Activated naive CD4-positive, alpha-beta T cell treated with anti-CD3 and anti-CD28 coated beads, Interleukin-2, amount 50 U/mL, for 24 hours (primary cell): ENCODE measurements around the gene ETFA.

ENCODE experiments used
- H3K27ac Mint-ChIP-seq: one replicate; pipeline ENCODE4 v1.8.0; 2021; ENCODE audit warnings: mild to moderate bottlenecking, mixed read lengths
- H3K27me3 Mint-ChIP-seq: one replicate; pipeline ENCODE4 v1.8.0; 2021; ENCODE audit warnings: mixed read lengths
- H3K36me3 Mint-ChIP-seq: one replicate; pipeline ENCODE4 v1.8.0; 2021; ENCODE audit warnings: mixed read lengths
- H3K4me1 Mint-ChIP-seq: one replicate; pipeline ENCODE4 v1.8.0; 2021; ENCODE audit warnings: mixed read lengths
- H3K4me3 Mint-ChIP-seq: one replicate; pipeline ENCODE4 v1.8.0; 2021; ENCODE audit warnings: mild to moderate bottlenecking, mixed read lengths
- H3K9me3 Mint-ChIP-seq: one replicate; pipeline ENCODE4 v1.8.0; 2021; ENCODE audit warnings: mixed read lengths

ETFA gene

GRCh38 chr15:76193934-76194333, 117.3 kb downstream of the ETFA start:
- no peak overlapping the region for H3K27ac Mint-ChIP-seq
- no peak overlapping the region for H3K4me3 Mint-ChIP-seq
- H3K36me3 Mint-ChIP-seq, result no peaks in the 10 kb centered on the region
- H3K27me3 Mint-ChIP-seq, result peaks cover 15% of the 10 kb centered on the region
- H3K9me3 Mint-ChIP-seq, result no peaks in the 10 kb centered on the region
- peaks cover 13% of the 10 kb centered on the region for H3K4me1 Mint-ChIP-seq

- no peaks in the 10 kb centered on the region for H3K9me3 Mint-ChIP-seq
- peaks cover 21% of the 10 kb centered on the region for H3K27me3 Mint-ChIP-seq
- no peak overlapping the region for H3K27ac Mint-ChIP-seq
- H3K4me1 Mint-ChIP-seq, result peaks cover 13% of the 10 kb centered on the region
- H3K36me3 Mint-ChIP-seq, result no peaks in the 10 kb centered on the region
- no peak overlapping the region for H3K4me3 Mint-ChIP-seq
Measured at GRCh38 chr15:76192715-76193114, 118.6 kb downstream of the ETFA start.

- no peak overlapping the region for H3K4me3 Mint-ChIP-seq
- no peaks in the 10 kb centered on the region for H3K9me3 Mint-ChIP-seq
- H3K4me1 Mint-ChIP-seq, result peaks cover 13% of the 10 kb centered on the region
- H3K27ac Mint-ChIP-seq, result no peak overlapping the region
- H3K36me3 Mint-ChIP-seq, result no peaks in the 10 kb centered on the region
- H3K27me3 Mint-ChIP-seq, result peaks cover 23% of the 10 kb centered on the region
Measured at GRCh38 chr15:76191539-76192244, 119.6 kb downstream of the ETFA start.

- no peaks in the 10 kb centered on the region for H3K9me3 Mint-ChIP-seq
- peaks cover 24% of the 10 kb centered on the region for H3K27me3 Mint-ChIP-seq
- no peaks in the 10 kb centered on the region for H3K36me3 Mint-ChIP-seq
- peaks cover 13% of the 10 kb centered on the region for H3K4me1 Mint-ChIP-seq
- peak overlapping the region; percentile 49 for H3K4me3 Mint-ChIP-seq
- no peak overlapping the region for H3K27ac Mint-ChIP-seq
Measured at GRCh38 chr15:76190751-76191538, 120.3 kb downstream of the ETFA start.

DNA sequence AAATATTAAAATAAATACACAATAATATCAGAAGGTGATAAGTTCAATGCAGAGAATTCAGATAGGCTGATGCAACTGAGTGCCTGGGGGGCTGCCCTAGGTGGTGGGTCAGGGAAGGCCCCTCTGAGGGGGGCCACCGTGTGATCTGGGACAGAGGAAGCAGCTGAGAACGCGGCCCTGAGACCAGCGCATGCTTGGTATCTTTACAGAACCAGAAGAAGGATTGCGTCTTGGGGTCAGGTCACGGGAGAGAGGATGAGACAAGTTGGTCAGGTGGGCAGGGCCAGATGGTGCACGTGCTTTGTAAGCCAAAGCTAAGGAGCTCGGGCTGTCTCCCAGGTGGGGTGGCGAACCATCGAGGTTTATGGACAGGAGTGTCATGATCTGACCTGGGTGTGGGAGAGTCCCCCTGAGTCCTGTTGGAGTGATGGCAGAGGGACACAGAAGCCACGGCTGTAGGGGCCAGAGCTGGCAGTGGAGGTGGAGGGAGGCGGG, 121.2 kb downstream of the ETFA start:
- H3K27me3 Mint-ChIP-seq, result peaks cover 27% of the 10 kb centered on the region
- H3K4me3 Mint-ChIP-seq, result no peak overlapping the region
- H3K27ac Mint-ChIP-seq, result no peak overlapping the region
- no peaks in the 10 kb centered on the region for H3K9me3 Mint-ChIP-seq
- no peaks in the 10 kb centered on the region for H3K36me3 Mint-ChIP-seq
- peaks cover 13% of the 10 kb centered on the region for H3K4me1 Mint-ChIP-seq

DNA sequence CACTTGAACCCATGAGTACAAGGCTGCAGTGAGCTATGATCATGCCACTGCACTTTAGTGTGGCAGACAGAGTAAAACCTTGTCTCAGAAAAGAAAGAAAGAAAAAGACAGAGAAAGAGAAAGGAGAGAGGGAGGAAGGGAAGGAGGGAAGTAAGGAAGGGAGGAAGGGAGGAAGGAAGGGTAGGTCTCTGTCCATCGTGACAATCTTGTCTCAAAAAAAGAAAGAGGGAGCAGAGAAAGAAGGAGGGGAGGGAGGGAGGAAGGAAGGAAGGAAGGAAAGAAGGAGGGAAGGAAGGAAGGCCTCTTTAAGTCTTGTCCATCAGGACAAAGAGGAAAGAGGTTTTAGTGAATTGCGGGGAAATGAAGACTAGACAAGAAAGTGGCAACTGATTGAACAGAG, 122.2 kb downstream of the ETFA start:
- Mint-ChIP-seq H3K27ac (no peak overlapping the region), H3K4me1 (peaks cover 13% of the 10 kb centered on the region), H3K9me3 (no peaks in the 10 kb centered on the region), H3K36me3 (no peaks in the 10 kb centered on the region), H3K27me3 (peaks cover 28% of the 10 kb centered on the region), H3K4me3 (no peak overlapping the region)

DNA sequence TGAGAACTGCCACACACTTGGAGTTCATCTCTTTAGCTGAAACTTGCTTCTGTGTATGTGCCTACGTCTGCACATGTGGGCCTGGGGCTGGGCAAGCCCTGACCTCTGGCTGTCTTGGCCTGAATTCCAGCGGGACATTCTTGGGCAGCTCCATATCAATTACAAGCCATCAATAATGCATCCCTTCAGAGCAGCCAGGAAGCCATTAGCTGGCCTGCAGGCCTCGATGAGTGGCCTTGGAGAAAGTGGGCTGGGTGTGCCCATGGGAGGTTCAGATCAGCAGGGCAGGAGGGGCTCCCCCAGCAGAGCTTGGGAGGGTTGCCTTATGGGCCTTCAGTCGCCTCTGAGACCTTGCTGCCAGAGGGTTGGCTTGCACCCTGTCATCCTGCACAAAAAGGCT, 124.1 kb downstream of the ETFA start:
- Mint-ChIP-seq H3K27me3 (peaks cover 28% of the 10 kb centered on the region), H3K36me3 (no peaks in the 10 kb centered on the region), H3K9me3 (no peaks in the 10 kb centered on the region), H3K4me3 (no peak overlapping the region), H3K4me1 (peaks cover 13% of the 10 kb centered on the region), H3K27ac (no peak overlapping the region)

- no peak overlapping the region for H3K4me3 Mint-ChIP-seq
Measured at GRCh38 chr15:76185716-76186115, 125.6 kb downstream of the ETFA start.

DNA sequence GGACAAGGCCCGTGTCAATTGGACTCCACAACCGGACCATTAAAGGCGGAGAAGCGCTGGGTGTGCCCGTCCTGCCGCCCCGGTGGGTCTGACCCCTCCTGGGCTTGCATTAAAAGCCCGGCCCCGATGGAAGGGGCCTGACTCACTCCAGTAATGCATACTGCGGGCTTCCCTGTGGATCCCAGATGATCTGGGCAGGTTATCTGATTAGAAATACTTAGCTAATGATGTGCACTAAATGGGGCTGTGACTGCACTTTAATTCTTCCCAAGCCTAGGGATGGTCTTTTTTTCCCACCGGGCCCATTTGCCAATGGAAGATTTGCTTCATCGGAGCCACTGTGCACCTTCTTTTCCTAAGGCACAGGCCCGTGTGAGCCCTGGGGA, 126.6 kb downstream of the ETFA start:
- peaks cover 8% of the 10 kb centered on the region for H3K4me1 Mint-ChIP-seq
- peaks cover 16% of the 10 kb centered on the region for H3K27me3 Mint-ChIP-seq
- H3K9me3 Mint-ChIP-seq, result no peaks in the 10 kb centered on the region
- no peaks in the 10 kb centered on the region for H3K36me3 Mint-ChIP-seq
- H3K27ac Mint-ChIP-seq, result no peak overlapping the region
- no peak overlapping the region for H3K4me3 Mint-ChIP-seq

More at GRCh38 chr15:76185716-76186115, 125.6 kb downstream of the ETFA start:
- H3K36me3 Mint-ChIP-seq, result no peaks in the 10 kb centered on the region
- no peak overlapping the region for H3K27ac Mint-ChIP-seq
- H3K9me3 Mint-ChIP-seq, result no peaks in the 10 kb centered on the region
- peaks cover 17% of the 10 kb centered on the region for H3K4me1 Mint-ChIP-seq
- H3K27me3 Mint-ChIP-seq, result peaks cover 24% of the 10 kb centered on the region

- Mint-ChIP-seq H3K4me3 (no peak overlapping the region), H3K36me3 (no peaks in the 10 kb centered on the region), H3K9me3 (no peaks in the 10 kb centered on the region), H3K27me3 (peaks cover 17% of the 10 kb centered on the region), H3K4me1 (peaks cover 8% of the 10 kb centered on the region), H3K27ac (no peak overlapping the region)
Measured at GRCh38 chr15:76183930-76184649, 127.2 kb downstream of the ETFA start.

DNA sequence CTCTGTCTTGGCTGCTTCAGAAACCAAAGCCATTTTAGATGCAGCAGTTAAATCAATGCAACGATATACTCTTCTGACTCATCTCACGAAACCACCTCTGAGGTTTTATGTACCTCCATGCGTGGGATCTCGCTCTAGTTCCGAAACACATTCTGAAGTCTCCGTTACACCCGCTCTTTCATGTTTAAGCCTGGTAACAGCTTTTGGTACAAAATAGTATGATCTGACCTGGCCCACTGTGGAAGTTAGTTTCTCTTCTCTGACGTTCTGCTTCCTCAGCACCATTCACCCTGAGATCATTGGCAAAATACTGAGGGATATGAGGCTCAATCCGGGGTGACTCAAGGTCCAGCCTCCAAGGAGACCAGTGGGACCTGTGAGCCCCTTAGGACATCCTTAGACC, 129.6 kb downstream of the ETFA start:
- H3K36me3 Mint-ChIP-seq, result no peaks in the 10 kb centered on the region
- H3K27me3 Mint-ChIP-seq, result peaks cover 14% of the 10 kb centered on the region
- peak overlapping the region; percentile 2 for H3K4me3 Mint-ChIP-seq
- H3K4me1 Mint-ChIP-seq, result peaks cover 8% of the 10 kb centered on the region
- H3K9me3 Mint-ChIP-seq, result no peaks in the 10 kb centered on the region
- no peak overlapping the region for H3K27ac Mint-ChIP-seq

DNA sequence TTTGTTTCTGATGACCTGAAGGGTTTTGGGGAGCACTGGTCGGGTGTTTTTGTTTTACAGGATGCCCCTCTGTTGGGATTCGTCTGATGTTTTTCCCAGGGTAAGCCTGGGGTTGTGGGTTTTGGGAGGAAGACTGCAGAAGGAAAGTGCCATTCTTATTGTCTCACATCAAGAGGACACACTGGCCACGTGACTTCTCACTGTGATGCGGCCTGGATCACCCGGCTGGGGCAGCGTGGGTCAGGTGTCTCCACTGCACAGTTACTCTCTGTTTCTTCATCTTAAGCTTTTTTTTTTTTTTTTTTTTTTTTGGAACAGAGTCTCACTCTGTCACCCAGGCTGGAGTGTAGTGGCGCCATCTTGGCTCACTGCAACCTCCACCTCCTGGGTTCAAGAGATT, 130.9 kb downstream of the ETFA start:
- Mint-ChIP-seq H3K27ac (no peak overlapping the region), H3K9me3 (no peaks in the 10 kb centered on the region), H3K4me1 (peaks cover 8% of the 10 kb centered on the region), H3K4me3 (no peak overlapping the region), H3K27me3 (peaks cover 10% of the 10 kb centered on the region), H3K36me3 (no peaks in the 10 kb centered on the region)

DNA sequence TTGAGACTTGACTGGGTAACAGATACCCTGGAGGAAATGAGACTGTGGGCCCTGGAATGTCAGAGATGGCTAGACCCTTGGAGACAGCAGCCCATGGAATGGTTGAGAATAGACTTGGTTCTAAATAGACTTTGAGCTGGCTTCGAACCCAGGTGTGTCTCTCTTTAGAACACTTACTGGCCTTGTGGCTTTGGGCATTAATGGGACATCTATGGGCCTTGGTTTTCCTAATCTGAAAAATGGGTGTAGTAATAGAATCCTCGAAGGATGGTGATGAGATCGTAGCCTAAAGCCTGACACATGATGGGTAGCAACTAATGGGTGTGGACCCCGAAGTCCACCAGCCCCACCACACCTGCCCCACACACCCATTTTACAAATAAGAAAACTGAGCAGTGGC, 132.2 kb downstream of the ETFA start:
- Mint-ChIP-seq H3K4me1 (peaks cover 8% of the 10 kb centered on the region), H3K27me3 (peaks cover 9% of the 10 kb centered on the region), H3K4me3 (no peak overlapping the region), H3K36me3 (no peaks in the 10 kb centered on the region), H3K27ac (no peak overlapping the region), H3K9me3 (no peaks in the 10 kb centered on the region)

DNA sequence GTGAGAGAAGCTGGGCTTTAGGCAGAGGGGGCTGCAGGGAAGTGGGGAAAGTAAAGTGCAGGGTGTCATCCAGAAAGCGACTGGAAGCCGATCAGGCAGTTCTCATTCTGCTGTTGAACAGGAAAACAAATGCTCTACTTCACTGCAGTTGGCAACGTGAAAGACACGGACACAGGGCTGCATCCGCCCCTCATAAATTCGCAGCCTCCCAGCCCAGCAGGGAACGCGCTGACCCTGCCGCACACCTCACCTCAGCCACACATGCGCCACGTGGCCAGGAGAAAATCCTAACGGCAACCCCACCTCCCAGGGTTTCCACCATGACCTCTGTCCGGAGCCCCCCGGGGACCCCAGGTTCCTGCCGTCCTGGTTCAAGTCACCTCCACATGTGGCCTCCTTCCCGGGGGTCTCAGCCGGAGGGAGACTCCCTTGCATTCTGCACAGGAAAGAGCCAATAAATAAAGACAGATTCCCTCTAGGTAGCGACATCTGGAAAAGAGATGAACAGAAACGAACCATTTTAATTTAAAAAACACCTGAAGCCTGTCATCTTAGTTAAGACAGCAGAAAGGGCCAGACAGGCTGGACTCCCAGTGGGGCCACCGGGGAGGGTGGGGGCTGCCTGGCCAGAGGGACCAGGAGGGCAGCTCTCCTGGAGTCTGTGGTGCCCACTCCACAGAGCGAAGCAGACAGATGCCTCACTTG, 132.8 kb downstream of the ETFA start:
- Mint-ChIP-seq H3K4me3 (no peak overlapping the region), H3K36me3 (no peaks in the 10 kb centered on the region), H3K27ac (no peak overlapping the region), H3K9me3 (no peaks in the 10 kb centered on the region), H3K27me3 (peaks cover 9% of the 10 kb centered on the region), H3K4me1 (peaks cover 8% of the 10 kb centered on the region)

- H3K4me1 Mint-ChIP-seq, result peaks cover 8% of the 10 kb centered on the region
- H3K36me3 Mint-ChIP-seq, result no peaks in the 10 kb centered on the region
- H3K27ac Mint-ChIP-seq, result no peak overlapping the region
- peaks cover 13% of the 10 kb centered on the region for H3K27me3 Mint-ChIP-seq
- H3K4me3 Mint-ChIP-seq, result no peak overlapping the region
- H3K9me3 Mint-ChIP-seq, result no peaks in the 10 kb centered on the region
Measured at GRCh38 chr15:76177491-76178040, 133.7 kb downstream of the ETFA start.
